NCI-H526 (cell line): Measurements from ENCODE around the gene NOL4L.
"Not testable (repeated sequence)": the region's sequence is repeated elsewhere in the genome, so short reads cannot be mapped to it uniquely, and the experiment has no call there.

ENCODE experiments used
- DNase-seq, 2 experiments: peaks; one replicate each; lab custom pipeline; 2025; lab: John Stamatoyannopoulos, UW

Gene NOL4L

DNA sequence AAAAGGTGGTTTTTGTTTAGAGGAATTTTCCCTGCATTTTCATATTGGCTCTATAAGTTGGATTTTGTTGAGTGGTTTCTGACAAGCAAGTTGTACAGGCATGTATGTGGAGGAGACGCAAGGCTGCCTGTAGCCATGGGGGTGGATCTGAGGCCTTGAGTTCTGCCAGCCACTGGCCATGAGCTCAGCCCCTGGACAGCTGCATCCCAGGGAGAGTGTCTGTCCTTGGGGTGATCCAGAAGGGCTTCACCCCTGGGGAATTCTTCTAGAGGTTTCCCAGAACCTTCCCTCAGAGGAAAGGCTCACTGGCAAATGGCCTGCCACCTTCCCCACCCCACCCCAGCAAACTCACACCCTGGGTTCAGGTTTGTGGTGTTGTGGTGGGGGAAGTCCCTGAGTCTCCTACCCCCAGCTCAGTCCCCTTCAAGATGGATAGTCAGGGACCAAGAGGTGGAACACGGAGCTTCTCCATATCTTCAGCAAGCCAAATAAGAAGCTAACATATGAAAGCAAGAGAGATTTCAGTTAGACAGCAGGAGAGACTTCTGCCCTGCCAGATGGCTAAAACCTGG lies 11.6 kb upstream of the NOL4L start:
- DNase-seq = no peak

DNA sequence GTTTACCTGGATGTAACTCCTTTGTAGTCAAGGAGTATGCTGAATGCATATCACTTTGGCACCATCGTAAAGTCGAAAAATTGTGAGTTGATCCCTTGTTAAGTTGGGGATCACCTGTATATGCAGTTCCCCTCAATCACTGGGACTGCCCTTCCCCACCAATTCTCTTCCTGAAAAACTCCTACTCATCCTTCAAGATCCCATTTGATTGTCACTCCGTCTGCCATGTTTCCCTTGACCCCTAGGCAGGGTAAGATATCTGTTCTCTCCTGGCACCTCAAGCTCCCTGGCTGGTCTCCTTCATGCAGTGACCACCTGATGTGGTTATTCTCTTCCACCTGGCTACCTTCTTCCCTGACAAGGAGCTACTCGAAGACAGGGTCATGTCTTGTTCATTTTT lies 10.0 kb upstream of the NOL4L start:
- no peak for DNase-seq

GRCh38 chr20:32594669-32595068 lies 9.5 kb upstream of the NOL4L start:
- DNase-seq = not testable (repeated sequence)

GRCh38 chr20:32594204-32594603 lies 9.1 kb upstream of the NOL4L start:
- DNase-seq = no peak

GRCh38 chr20:32592616-32593015 lies 7.5 kb upstream of the NOL4L start:
- DNase-seq = not testable (repeated sequence)

- no peak for DNase-seq
These were observed 6.9 kb upstream of the NOL4L start for GRCh38 chr20:32592022-32592421.

GRCh38 chr20:32589769-32590168 lies 4.6 kb upstream of the NOL4L start:
- no peak for DNase-seq

DNA sequence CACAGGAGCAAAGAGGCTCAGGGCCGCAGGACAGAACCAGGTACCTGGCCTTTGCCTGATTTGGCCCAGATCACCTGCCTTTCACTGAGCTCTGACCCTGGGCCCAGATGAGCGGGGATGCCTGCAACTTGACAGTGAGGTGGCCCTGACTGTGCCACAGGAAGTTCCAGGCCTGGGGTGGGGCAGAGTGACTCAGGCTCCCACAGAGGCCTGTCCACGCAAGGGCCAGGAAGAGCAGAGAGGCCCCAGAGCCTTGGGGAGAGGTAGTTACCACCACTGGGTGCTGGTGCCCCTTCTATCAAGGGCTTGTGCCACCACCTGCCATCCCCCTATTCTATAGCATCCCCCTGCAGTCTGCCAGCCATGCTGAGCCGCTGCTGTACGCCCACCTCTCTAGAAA lies 4.1 kb upstream of the NOL4L start:
- no peak for DNase-seq

- no peak for DNase-seq
These were observed 2.9 kb upstream of the NOL4L start for GRCh38 chr20:32588040-32588439.

DNA sequence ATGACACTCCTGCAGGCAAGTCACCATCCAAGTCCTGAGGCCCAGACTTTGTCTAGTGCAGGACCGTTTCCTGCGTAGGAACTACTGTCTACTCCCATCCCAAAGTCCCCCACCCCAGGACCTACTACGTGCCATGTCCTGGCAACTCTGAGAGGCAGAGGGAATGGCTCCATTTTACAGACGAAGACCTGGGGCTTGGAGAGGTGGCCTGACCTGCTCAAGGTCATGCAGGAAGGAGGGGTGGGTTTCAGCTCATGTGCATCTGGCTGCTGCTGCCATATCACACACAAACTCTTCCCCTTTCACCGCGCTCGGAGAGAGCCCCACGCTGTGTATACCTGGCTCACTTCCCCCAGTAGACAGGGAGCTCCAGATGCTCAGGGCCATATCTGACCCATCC lies 1.2 kb upstream of the NOL4L start:
- no peak for DNase-seq

DNA sequence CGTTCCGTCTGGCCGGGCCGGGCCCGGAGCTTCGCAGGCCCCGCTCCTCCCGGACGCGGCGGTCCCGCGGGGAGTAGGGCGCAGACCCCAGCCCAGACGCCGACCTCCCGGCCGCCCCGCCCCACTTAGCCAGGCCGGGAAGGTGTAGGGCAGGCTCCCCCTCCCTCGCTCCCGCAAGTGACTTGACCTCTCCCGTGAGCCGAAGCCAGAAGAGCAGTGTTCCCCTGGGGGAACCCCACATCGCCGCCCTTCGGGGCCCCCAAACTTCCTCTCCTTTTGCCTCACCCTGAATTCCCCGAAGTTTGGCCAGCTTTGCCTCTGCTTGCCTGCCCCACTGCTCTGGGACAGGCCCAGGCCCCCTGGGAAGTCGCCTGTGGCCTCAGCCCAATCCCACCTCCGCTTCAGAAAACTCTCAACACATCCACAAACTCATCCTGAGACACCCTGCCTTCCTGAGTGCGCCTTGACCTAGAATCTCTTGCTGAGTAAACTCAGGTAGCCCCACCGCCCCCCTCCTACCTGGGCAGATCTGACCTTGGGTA lies 524 bp upstream of the NOL4L start:
- DNase-seq = peak in 1 of 2 experiments; percentile 56

DNA sequence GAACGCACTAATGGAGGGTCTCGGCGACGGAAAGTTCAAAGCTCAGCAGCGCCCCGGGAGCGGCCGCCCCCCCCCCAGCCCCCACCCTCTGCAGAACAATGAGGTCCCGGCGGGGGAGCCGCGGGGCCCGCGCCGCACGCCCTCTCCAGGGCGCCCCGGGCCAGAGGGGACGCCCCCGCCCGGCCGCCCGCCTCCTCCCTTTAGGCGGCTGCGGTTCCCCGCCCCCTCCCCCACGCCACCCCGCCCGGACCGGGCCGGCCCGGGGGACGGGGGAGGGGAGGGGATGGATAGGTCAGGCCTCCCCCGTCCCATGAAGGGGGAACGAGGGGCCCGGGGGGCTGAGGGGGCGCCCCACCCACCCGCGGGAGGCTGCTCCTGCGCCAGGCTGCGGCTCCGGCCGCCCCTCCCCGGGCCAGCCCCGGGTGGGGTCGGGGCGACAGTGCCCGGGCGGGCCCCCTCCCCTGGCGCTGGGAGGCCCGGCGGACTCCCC lies 1.5 kb downstream of the NOL4L start:
- DNase-seq = peak in 1 of 2 experiments; percentile 50

GRCh38 chr20:32582659-32583580 lies 2.2 kb downstream of the NOL4L start:
- DNase-seq = peak; percentile 15 to 81

GRCh38 chr20:32581839-32582658 lies 3.1 kb downstream of the NOL4L start:
- DNase-seq = peak in 1 of 2 experiments; percentile 60

DNA sequence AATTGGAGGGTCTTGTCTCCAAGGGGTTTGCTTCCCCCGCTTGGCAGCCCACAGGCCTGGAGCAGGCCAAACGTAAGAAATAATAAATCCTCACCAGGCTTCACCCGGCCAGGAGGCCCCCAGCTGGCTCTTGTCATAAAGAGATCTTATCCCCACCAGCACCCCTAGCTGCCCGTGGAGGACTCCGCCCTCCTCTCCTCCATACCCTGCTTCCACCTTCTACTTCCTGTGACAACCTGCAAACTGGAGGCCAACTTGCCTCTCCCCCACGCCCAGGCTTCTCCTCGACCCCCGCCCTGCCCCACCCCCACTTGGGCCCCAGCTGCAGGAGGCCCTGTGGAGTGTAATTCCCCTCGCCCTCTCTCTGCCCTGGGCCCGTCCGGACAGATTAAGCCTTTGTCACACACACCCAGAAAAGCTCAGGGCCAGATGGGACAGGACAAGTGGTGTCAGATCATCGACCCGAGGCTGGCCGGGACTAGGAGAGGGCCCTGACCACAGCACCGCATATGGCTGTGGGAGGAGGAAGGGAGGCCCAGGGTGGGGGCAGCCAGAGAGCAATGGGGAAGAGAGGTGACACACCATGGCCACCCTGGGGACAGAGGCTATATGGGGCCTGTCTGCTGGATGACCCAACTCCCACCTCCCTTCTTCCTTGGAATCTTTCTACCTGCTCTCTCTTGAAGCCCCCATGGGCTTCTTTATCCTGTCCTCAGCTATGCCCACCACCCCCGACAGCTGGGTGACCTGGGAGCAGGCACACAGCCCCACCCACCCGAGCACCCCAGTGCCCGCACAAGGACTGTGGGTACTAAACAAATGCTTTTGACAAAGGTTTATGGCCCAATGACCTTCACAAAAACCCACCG lies 3.9 kb downstream of the NOL4L start:
- DNase-seq = peak in 1 of 2 experiments; percentile 48

DNA sequence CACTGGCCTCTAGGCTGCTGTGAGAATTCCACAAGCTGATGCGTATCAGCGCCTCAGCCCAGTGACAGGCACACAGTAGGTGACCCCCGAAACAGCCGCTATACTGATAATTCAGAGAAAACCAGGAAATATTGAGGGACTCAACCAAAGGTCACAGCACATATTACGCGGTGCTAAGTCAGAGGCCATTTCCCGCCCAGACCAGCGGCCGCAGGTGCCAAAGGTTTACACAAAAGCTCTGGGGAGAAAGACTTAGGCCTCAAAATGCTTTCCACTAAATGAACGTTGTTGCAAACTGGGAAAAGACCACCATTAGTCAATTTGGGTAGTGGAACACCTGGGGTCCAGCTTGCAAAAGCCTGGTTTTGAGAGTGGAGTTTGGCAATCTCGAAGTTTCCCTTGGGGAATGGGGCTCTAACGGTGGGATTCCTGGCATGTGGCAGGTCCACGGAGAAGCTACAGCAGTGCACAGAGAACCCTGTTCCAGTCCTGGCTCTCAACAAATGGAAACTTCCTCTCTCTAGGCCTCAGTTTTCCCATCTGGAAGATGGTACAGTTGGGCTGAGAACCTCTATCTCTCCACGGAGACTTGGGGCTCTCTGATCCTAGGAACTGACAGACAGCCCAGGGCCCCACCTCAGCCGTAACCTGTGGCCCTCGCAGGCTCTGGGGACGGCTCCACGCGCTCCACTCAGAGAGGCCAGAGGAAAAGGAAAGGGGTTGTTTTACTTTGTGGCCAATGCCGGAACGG lies 4.7 kb downstream of the NOL4L start:
- no peak for DNase-seq

- DNase-seq = no peak
These were observed 6.2 kb downstream of the NOL4L start for GRCh38 chr20:32578840-32579390.

GRCh38 chr20:32578062-32578461 lies 7.1 kb downstream of the NOL4L start:
- not testable (repeated sequence) for DNase-seq

GRCh38 chr20:32577657-32578056 lies 7.5 kb downstream of the NOL4L start:
- DNase-seq = no peak

DNA sequence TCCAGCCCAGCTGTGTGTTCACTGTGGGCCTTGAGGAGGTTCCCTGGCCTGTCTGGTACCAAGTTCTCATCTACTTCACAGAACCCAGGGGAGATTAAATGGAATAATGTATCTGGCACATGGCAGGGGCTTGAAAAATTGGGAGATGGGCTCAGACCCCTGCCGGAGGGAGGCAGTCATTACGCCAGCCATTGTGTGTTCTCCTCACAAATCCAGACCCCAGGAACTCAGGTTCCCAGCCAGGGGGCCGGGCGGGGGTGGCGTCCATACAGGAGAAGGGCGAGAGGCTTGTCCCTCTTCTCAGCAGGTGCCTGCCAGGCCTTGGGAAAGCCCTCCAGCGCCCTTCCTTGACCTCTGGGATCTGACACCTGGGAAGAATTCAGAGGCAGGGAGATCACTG lies 8.1 kb downstream of the NOL4L start:
- DNase-seq = no peak
